GM23248 (cell line): ENCODE data around the gene NQO2.

Experiments
- EZH2 ChIP-seq: fragments of 200-600 bp; sonication (generic); IDR thresholded peaks from 2 replicates; pipeline ENCODE4 v1.6.1; 2018; ENCODE audit warnings: antibody characterized with exemption, mild to moderate bottlenecking; ENCODE audit not compliant: insufficient read depth, poor library complexity, severe bottlenecking
- EZH2phosphoT487 ChIP-seq: fragments of 200-600 bp; sonication (generic); IDR thresholded peaks from 2 replicates; pipeline ENCODE4 v1.6.1; 2018; ENCODE audit warnings: antibody characterized with exemption, moderate library complexity, mild to moderate bottlenecking, low read depth; ENCODE audit not compliant: insufficient read depth

- no peak for TF ChIP-seq EZH2phosphoT487
- no peak for TF ChIP-seq EZH2
Measured at GRCh38 chr6:3031857-3032640, 32.4 kb downstream of the NQO2 start.
